Vagina (tissue), 2 donors: ENCODE results near the gene IFT57. TPM values are rescaled to one million over a fixed set of nuclear protein-coding genes. Genes with fewer than 3 reads are reported as not detected.

Experiments used
- DNase-seq, 2 donors: peaks; one replicate each; pipeline ENCODE4 v3.0.0-alpha.2; 2017; ENCODE audit errors: extremely low spot score in 2 of 2
- H3K27ac ChIP-seq: fragments of 200-600 bp; sonication (generic); one replicate; pipeline ENCODE4 v1.5.1; 2019
- H3K27me3 ChIP-seq: fragments of 200-600 bp; sonication (generic); one replicate; pipeline ENCODE4 v1.5.1; 2019
- H3K36me3 ChIP-seq, 2 donors: fragments of 200-600 bp; sonication (generic); one replicate each; pipeline ENCODE4 v1.5.1; 2017 to 2019
- H3K4me1 ChIP-seq: fragments of 200-600 bp; sonication (generic); one replicate; pipeline ENCODE4 v1.5.1; 2019
- H3K4me3 ChIP-seq, 2 donors: fragments of 200-600 bp; sonication (generic); 1 replicate in 1 of 2; 2 replicates in 1 of 2; pipeline ENCODE4 v1.5.1; 2016 to 2019
- H3K9me3 ChIP-seq: fragments of 200-600 bp; sonication (generic); one replicate; pipeline ENCODE4 v1.5.1; 2019
- CTCF ChIP-seq, 3 experiments: fragments of 450-650 bp in 2 of 3; fragments of 200-600 bp in 1 of 3; sonication (generic) in 1 of 3; IDR thresholded peaks; one replicate each; pipeline ENCODE4 v1.5.1; 2017 to 2019; ENCODE audit warnings: antibody characterized with exemption in 3 of 3, mild to moderate bottlenecking in 2 of 3, moderate library complexity in 2 of 3
- POLR2A ChIP-seq, 2 donors: fragments of 450-650 bp; IDR thresholded peaks; one replicate each; pipeline ENCODE4 v1.6.1; 2017; ENCODE audit warnings: antibody characterized with exemption in 2 of 2, mild to moderate bottlenecking in 2 of 2, moderate library complexity in 2 of 2
- POLR2AphosphoS5 ChIP-seq, 2 donors: sonication (generic); formaldehyde crosslinking; IDR thresholded peaks; one replicate each; pipeline ENCODE4 v1.9.0; 2017; ENCODE audit warnings: antibody characterized with exemption in 2 of 2, mild to moderate bottlenecking in 2 of 2, low read depth in 1 of 2; ENCODE audit not compliant: insufficient read depth in 1 of 2
- intact Hi-C: fragments of 100-400 bp; cut with DNase I; formaldehyde crosslinking; loops from one replicate; pipeline ENCODE4 v1.15.1; 2023
- total RNA-seq: library from RNA; depleted of rRNA; stranded (reverse); fragments of >200 nt; gene quantifications from one replicate; pipeline ENCODE4 v1.2.3, GENCODE V29; 2016

Gene IFT57
- total RNA-seq, 1 donor from 2014 or later: 44.9 TPM

- TF ChIP-seq POLR2AphosphoS5 (IDR thresholded peaks at IDR 0.05; ENCODE audit: insufficient read depth in 1 of 2, low read depth in 1 of 2): no peak
- TF ChIP-seq CTCF (IDR thresholded peaks at IDR 0.05): no peak
- TF ChIP-seq POLR2A (IDR thresholded peaks at IDR 0.05): no peak
- intact Hi-C loops: no loop called here
- Histone ChIP-seq H3K9me3 (no peaks in the 10 kb centered on the region), H3K4me1 (no peaks in the 10 kb centered on the region), H3K27me3 (no peaks in the 10 kb centered on the region), H3K36me3 (peaks cover 0 to 30% of the 10 kb centered on the region in 2 donors), H3K27ac (no peak overlapping the region), H3K4me3 (no peak overlapping the region)
- DNase-seq: no peak
Measured at GRCh38 chr3:108209579-108209978, 12.6 kb downstream of the IFT57 start.

- Histone ChIP-seq H3K27me3 (no peaks in the 10 kb centered on the region), H3K4me3 (no peak overlapping the region), H3K27ac (no peak overlapping the region), H3K36me3 (peaks cover 0 to 31% of the 10 kb centered on the region in 2 donors), H3K4me1 (no peaks in the 10 kb centered on the region), H3K9me3 (no peaks in the 10 kb centered on the region)
- DNase-seq: no peak
- TF ChIP-seq CTCF (IDR thresholded peaks at IDR 0.05) (no peak), POLR2A (IDR thresholded peaks at IDR 0.05) (no peak), POLR2AphosphoS5 (IDR thresholded peaks at IDR 0.05; ENCODE audit: insufficient read depth in 1 of 2, low read depth in 1 of 2) (no peak)
- intact Hi-C loops: no loop called here
Measured at GRCh38 chr3:108208831-108209230, 13.4 kb downstream of the IFT57 start.

DNA sequence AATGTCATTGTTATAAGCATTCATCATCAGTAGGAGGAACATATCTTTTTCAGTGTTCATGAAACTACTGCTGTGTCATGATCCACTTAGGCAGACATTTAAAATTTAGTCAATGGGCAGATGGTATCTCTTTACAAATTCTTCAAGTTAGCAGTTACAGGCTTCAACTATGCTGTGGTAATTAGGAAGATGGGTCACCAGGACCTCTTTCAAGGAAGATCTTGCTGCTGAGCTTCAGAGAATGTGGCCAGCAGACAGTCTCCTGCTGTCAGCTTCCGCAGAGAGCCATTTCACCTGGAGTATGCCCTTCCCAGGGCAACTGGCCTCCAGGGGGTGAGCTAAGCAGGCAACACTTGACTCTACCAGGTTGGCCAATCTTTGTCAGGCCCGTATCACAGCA lies 19.4 kb downstream of the IFT57 start:
- Histone ChIP-seq H3K27me3 (no peaks in the 10 kb centered on the region), H3K4me1 (no peaks in the 10 kb centered on the region), H3K27ac (no peak overlapping the region), H3K36me3 (peaks cover 0 to 12% of the 10 kb centered on the region in 2 donors), H3K9me3 (no peaks in the 10 kb centered on the region), H3K4me3 (no peak overlapping the region)
- TF ChIP-seq POLR2AphosphoS5 (IDR thresholded peaks at IDR 0.05; ENCODE audit: insufficient read depth in 1 of 2, low read depth in 1 of 2) (no peak), CTCF (IDR thresholded peaks at IDR 0.05) (no peak), POLR2A (IDR thresholded peaks at IDR 0.05) (no peak)
- intact Hi-C loops: no loop called here
- DNase-seq: no peak

DNA sequence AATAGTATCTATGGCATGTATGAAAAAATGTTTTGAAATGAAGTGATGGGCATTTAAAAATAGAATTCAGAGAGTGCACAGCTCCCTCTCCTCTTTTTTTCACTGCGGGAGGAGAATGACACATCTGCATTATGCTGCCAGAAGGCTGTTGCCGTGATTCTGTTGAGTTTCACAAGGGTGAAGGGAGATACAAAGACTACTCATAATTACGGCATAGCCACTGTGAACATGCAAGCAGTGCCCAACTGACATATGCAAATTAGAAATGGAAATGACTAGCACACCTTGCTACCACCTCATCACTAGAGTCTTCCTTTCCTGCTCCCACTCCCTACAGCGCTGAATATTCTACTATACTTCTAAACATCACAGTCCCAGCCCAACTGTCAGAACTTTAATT lies 20.1 kb downstream of the IFT57 start:
- no peak for TF ChIP-seq POLR2A (IDR thresholded peaks at IDR 0.05)
- no peak for TF ChIP-seq POLR2AphosphoS5 (IDR thresholded peaks at IDR 0.05; ENCODE audit: insufficient read depth in 1 of 2, low read depth in 1 of 2)
- TF ChIP-seq CTCF (IDR thresholded peaks at IDR 0.05): no peak
- Histone ChIP-seq H3K9me3 (no peaks in the 10 kb centered on the region), H3K36me3 (peaks cover 0 to 12% of the 10 kb centered on the region in 2 donors), H3K4me3 (no peak overlapping the region), H3K4me1 (no peaks in the 10 kb centered on the region), H3K27ac (no peak overlapping the region), H3K27me3 (no peaks in the 10 kb centered on the region)
- intact Hi-C loops: no loop called here
- no peak for DNase-seq

DNA sequence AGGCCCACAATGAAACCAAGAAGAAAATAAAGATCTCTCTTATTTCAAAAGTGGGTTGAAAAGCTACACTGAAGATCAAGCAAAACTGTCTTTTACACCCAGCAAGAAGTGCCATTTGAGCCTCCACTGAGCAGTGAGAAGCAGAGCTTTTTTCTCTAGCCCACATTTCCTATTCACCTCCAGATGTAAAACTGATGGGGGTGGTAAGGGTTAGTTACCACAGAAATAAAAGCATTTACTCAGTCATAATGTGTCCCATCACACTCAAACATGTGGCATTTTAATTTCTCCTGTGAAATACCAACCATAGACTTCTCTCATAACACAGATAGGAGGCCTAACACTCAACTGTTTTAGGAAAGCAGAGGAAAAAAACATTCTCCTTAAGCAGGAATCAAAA lies 21.0 kb downstream of the IFT57 start:
- Histone ChIP-seq H3K27ac (no peak overlapping the region), H3K4me3 (no peak overlapping the region), H3K36me3 (peaks cover 0 to 10% of the 10 kb centered on the region in 2 donors), H3K4me1 (no peaks in the 10 kb centered on the region), H3K9me3 (no peaks in the 10 kb centered on the region), H3K27me3 (no peaks in the 10 kb centered on the region)
- intact Hi-C loops: no loop called here
- no peak for DNase-seq
- TF ChIP-seq POLR2A (IDR thresholded peaks at IDR 0.05) (no peak), POLR2AphosphoS5 (IDR thresholded peaks at IDR 0.05; ENCODE audit: insufficient read depth in 1 of 2, low read depth in 1 of 2) (no peak), CTCF (IDR thresholded peaks at IDR 0.05) (no peak)
